Thymus (tissue), 11 donors: ENCODE measurements around the gene CHKA. TPM values are rescaled to one million over a fixed set of nuclear protein-coding genes. Genes with fewer than 3 reads are reported as not detected.
A peak's percentile ranks its signal among the peaks of the same experiment; 100 is the strongest.

Experiments
- DNase-seq, 9 donors: peaks; one replicate each; pipeline ENCODE4 v3.0.0-alpha.2; 2013; ENCODE audit warnings: low spot score in 9 of 9, low read depth in 6 of 9, missing footprints in 1 of 9
- H3K27ac ChIP-seq, 2 donors: one replicate each; pipeline ENCODE4 v1.5.1; 2013; ENCODE audit warnings: control low read depth in 1 of 2, low read depth in 1 of 2, low read length in 1 of 2, mild to moderate bottlenecking in 1 of 2, moderate library complexity in 1 of 2
- H3K27me3 ChIP-seq, 2 donors: one replicate each; pipeline ENCODE4 v1.5.1; 2013; ENCODE audit warnings: low read length in 1 of 2; ENCODE audit not compliant: control insufficient read depth in 2 of 2, insufficient read depth in 1 of 2
- H3K36me3 ChIP-seq, 2 donors: one replicate each; pipeline ENCODE4 v1.5.1; 2013; ENCODE audit warnings: low read length in 1 of 2, mild to moderate bottlenecking in 1 of 2, moderate library complexity in 1 of 2; ENCODE audit not compliant: control insufficient read depth in 2 of 2, insufficient read depth in 2 of 2
- H3K4me1 ChIP-seq, 2 donors: one replicate each; pipeline ENCODE4 v1.5.1; 2013; ENCODE audit warnings: low read length in 2 of 2; ENCODE audit not compliant: control insufficient read depth in 2 of 2, insufficient read depth in 2 of 2
- H3K4me3 ChIP-seq, 2 donors: one replicate each; pipeline ENCODE4 v1.5.1; 2013; ENCODE audit warnings: low read length in 2 of 2, control low read depth in 1 of 2, mild to moderate bottlenecking in 1 of 2
- H3K9me3 ChIP-seq, 2 donors: one replicate each; pipeline ENCODE4 v1.5.1; 2013; ENCODE audit warnings: low read length in 1 of 2, mild to moderate bottlenecking in 1 of 2; ENCODE audit not compliant: control insufficient read depth in 2 of 2, insufficient read depth in 1 of 2
- WGBS: extraction: QIAGEN DNeasy Blood & Tissue Kit; methylation state at CpG from one replicate; pipeline ENCODE4 v1.1.7; 2013; 5-methylcytosine and 5-hydroxymethylcytosine counted together
- polyA plus RNA-seq: library from polyadenylated mRNA; stranded (reverse); fragments of 200-250 nt; gene quantifications from one replicate; pipeline ENCODE4 v1.2.3, GENCODE V29; 2013
- total RNA-seq: library from RNA; stranded (reverse); fragments of 120-200 nt; gene quantifications from one replicate; pipeline ENCODE4 v1.2.4, GENCODE V29; 2013
- donor health status: healthy.

Gene CHKA
- total and polyA plus RNA-seq, 2 donors: 8.7 to 46.0 TPM

DNA sequence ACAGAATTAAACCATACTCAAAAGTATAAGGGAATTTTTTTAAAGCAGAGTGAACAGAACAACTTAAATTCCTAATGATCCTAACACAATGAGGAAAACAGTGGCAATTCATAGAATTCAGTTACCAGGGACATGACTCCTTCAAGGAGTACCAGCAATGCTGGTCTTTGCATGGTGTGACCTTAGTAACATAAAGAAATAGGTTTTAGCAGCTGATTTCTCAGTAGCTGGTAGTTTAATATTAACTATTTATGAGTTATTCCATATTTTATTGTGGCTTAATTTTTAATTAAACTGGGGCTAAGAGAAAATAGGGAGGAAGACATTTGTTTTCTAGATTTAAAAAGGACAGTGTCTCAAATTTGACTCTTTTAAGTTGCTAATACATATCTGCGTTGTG lies 30.9 kb downstream of the CHKA start:
- 44% methylated on average over 1 of the region's 1 CpG for WGBS
- H3K36me3 ChIP-seq: no peaks in the 10 kb centered on the region
- no peak overlapping the region for H3K4me3 ChIP-seq
- DNase-seq: no peak
- peaks cover 0 to 3% of the 10 kb centered on the region in 2 donors for H3K4me1 ChIP-seq
- H3K27me3 ChIP-seq: no peaks in the 10 kb centered on the region
- no peaks in the 10 kb centered on the region for H3K9me3 ChIP-seq
- H3K27ac ChIP-seq: no peak overlapping the region

DNA sequence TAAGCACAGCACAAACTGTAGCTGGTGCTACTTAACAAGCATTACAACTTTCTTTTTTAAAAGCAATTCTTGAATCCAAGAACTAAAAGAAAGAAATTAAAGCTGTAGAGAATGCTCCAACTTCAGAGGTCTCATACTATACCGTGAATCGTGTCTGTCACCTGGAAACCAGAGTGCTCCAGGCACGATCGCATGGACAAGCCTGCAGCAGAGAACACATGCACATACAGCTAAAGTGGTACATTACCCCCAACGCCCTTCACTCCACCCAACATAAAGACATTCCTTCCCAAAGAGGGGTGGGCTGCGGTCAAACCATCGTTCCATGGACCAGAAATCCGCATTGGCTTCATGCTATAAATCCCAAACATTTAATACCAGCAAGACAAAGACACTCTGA lies 31.5 kb downstream of the CHKA start:
- DNase-seq: no peak
- WGBS: 96% methylated on average over 8 of the region's 8 CpGs
- Histone ChIP-seq H3K9me3 (no peaks in the 10 kb centered on the region), H3K27me3 (no peaks in the 10 kb centered on the region), H3K4me3 (no peak overlapping the region), H3K36me3 (no peaks in the 10 kb centered on the region), H3K4me1 (peaks cover 0 to 3% of the 10 kb centered on the region in 2 donors), H3K27ac (no peak overlapping the region)

DNA sequence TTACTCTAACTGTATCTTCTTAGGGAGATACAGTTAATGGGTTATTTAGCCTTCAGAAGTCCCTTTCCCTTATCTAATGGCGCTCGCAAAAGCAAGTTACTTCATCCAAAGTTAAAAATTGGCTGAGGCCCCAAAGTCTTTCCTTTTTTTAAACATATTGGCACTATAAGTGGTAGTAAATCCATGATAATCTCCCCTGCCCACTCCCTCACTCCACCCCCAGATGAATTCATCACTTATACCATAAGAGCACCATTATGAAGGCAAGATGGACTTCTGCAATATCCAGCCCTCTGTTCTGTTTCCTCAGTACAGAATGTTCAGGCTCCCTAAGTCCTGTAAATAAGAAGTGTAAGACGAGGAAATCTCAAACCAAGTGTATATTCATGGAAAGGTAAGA lies 37.7 kb downstream of the CHKA start:
- no peaks in the 10 kb centered on the region for H3K27me3 ChIP-seq
- DNase-seq: no peak
- H3K27ac ChIP-seq: no peak overlapping the region
- H3K9me3 ChIP-seq: no peaks in the 10 kb centered on the region
- 98% methylated on average over 3 of the region's 3 CpGs for WGBS
- H3K4me3 ChIP-seq: no peak overlapping the region
- peaks cover 5 to 8% of the 10 kb centered on the region in 2 donors for H3K36me3 ChIP-seq
- no peaks in the 10 kb centered on the region for H3K4me1 ChIP-seq

DNA sequence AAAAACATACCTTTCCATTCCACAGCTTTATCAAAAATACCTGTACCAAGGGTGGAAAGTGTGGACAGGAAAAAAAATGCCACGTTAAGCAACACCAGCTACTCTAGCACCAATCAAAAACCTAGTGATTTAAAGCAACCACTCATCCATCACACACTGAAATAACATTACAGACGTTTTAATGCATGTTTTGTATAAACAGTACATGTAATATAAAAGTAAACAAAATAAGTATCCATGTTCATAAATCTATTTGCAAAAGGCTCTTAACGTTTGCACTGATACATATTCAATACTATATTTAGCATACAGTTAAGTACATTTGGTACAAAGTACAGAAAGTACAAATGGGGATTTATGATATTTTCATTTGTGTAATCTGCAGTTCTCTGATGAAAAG lies 38.7 kb downstream of the CHKA start:
- H3K27ac ChIP-seq: no peak overlapping the region
- no peaks in the 10 kb centered on the region for H3K27me3 ChIP-seq
- H3K36me3 ChIP-seq: peaks cover 5 to 8% of the 10 kb centered on the region in 2 donors
- H3K4me3 ChIP-seq: no peak overlapping the region
- 91% methylated on average over 3 of the region's 3 CpGs for WGBS
- no peak for DNase-seq
- H3K4me1 ChIP-seq: no peaks in the 10 kb centered on the region
- no peaks in the 10 kb centered on the region for H3K9me3 ChIP-seq

DNA sequence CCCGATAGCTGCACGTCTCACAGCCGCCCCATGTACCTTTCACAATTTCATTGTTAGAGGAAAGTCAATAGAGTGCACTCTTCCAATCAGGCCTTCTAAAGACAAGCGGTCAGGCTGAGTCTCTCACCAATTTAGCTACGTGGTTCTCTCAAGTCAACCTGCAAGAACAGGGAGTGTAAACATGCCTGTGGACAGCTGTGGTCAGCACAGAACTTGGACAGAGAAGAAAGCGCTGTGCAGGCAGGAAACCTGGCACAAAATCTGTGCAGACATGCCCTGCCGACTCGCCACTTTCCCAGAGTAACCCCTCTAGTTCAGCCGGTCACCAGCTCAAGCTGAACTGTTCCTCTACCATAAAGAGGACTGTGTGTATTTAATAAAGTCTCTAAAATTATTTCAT lies 39.5 kb downstream of the CHKA start:
- Histone ChIP-seq H3K4me1 (no peaks in the 10 kb centered on the region), H3K9me3 (no peaks in the 10 kb centered on the region), H3K27me3 (no peaks in the 10 kb centered on the region), H3K36me3 (peaks cover 5 to 8% of the 10 kb centered on the region in 2 donors), H3K4me3 (no peak overlapping the region), H3K27ac (no peak overlapping the region)
- DNase-seq: no peak
- WGBS: 93% methylated on average over 9 of the region's 9 CpGs

DNA sequence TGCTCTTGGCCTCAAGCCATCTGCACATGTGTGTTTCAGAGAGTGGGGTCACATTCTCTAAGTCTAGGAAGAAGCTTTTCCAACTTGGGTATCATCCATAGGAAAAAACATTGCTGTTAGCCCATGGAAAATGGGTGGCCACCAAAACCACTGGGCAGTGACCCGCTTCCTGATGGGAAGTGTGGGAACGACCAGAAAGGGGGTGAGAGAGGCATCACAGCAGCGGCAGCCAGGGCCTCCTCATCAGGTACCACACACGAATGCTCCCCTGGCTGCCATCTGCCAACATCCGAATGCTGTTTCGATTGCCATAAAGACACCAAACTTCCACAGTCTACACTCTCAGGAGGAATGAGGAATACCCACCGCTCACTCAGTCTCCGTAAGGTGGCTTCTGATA lies 40.3 kb downstream of the CHKA start:
- H3K4me3 ChIP-seq: no peak overlapping the region
- H3K36me3 ChIP-seq: peaks cover 5 to 8% of the 10 kb centered on the region in 2 donors
- no peak overlapping the region for H3K27ac ChIP-seq
- no peaks in the 10 kb centered on the region for H3K27me3 ChIP-seq
- H3K4me1 ChIP-seq: no peaks in the 10 kb centered on the region
- WGBS: 98% methylated on average over 8 of the region's 8 CpGs
- no peak for DNase-seq
- no peaks in the 10 kb centered on the region for H3K9me3 ChIP-seq

DNA sequence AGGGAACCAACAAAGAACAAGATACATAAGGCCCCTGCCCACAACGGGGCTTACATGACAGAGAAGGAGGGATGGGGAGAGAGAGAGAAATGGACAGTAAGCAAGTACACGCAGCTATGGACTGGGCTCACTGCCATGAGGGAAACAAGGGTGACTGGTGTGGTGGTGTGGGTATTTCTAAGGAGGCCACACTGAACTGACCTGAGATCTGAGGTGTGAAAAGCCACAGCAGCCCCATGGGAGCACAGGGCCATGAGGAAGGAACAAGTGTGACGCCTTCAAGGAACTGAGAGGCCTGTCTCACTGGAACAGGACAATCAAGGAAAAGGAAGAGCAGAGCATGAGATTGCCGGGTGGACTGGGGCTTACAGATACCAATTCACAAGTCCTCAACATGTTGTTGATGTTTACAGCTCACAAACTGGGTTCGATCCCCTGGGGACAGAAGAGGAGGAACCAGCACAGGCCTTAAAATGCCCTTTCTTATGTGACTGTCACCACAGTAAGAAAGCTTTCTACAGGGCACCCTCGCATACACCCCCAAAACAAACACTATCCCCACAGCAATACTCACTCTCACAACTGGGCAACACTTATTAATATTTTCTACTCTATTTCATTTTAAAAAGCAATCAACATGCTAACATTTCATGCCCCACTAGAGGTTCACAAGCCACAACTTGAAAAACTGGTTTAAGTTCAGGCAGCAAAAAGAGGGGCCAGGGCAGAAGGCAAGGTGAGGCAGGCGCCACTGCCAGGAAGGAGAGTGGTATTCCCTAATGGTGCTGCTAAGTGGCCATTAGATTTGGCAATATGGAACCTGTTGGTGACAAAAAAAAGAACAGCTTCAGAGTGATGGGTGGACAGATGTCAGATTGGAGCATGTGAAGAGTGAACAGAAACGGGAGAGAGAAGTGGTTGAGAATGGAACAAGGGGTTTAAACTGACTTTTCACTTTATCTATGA lies 43.3 kb downstream of the CHKA start:
- Histone ChIP-seq H3K9me3 (no peaks in the 10 kb centered on the region), H3K27ac (no peak overlapping the region), H3K4me3 (no peak overlapping the region), H3K4me1 (no peaks in the 10 kb centered on the region), H3K36me3 (peaks cover 10 to 11% of the 10 kb centered on the region in 2 donors), H3K27me3 (no peaks in the 10 kb centered on the region)
- WGBS: 95% methylated on average over 8 of the region's 8 CpGs
- no peak for DNase-seq

DNA sequence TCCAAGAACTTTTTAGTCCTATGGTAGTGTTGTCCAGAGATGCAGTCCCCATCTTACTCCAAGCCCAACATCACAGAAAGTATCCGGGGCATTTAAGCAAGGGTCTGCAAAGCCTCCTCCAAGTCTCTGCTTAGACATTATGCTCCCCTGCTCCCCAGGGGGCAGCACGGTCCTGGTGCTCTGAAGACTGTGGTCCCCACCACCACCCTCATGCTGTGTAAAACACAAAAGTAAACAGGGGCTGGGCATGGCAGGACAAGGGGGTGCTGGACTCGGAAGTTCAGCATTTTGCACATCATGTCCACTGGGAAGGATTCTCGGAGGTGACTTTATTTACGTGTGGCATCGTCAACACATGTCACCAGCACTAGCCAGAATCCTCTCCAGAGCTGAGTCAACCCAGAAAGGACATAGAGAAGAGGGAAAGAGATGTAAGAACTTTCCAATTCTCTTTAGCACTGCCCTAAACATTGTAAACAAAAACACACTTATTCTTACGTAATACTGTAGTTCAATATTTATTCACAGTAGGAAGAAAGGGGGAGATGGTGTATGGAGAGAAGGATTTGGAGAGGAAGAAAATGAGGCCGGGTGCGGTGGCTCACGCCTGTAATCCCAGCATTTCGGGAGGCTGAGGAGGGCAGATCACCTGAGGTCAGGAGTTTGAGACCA lies 44.7 kb downstream of the CHKA start:
- no peak overlapping the region for H3K4me3 ChIP-seq
- no peaks in the 10 kb centered on the region for H3K27me3 ChIP-seq
- DNase-seq: peak in 1 of 9 donors; percentile 12
- H3K27ac ChIP-seq: no peak overlapping the region
- H3K36me3 ChIP-seq: peaks cover 12% of the 10 kb centered on the region in 2 donors
- no peaks in the 10 kb centered on the region for H3K9me3 ChIP-seq
- no peaks in the 10 kb centered on the region for H3K4me1 ChIP-seq
- 92% methylated on average over 11 of the region's 11 CpGs for WGBS
